ENCODE results near the gene ATXN7L1.

DNA sequence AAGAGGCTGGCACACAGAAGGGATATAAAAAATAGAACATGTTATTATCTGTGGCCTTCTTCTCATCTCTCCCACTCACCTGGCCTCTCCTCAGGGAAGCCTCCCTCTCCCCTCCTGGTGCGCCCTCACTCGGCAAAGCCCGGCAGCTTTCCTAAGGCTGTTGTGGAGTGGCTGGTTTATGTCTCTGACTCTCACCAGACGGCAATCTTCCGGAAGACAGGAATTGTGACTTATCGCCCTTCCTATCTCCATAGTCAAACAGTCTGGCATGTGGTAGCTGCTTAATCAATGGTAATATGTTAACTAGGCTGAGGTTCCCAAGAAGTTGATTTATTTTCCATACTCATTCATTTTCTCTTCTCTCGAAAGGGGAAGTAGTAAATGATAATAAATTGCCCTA is 78.7 kb downstream of the ATXN7L1 start:
- TF ChIP-seq, protein P1, sequence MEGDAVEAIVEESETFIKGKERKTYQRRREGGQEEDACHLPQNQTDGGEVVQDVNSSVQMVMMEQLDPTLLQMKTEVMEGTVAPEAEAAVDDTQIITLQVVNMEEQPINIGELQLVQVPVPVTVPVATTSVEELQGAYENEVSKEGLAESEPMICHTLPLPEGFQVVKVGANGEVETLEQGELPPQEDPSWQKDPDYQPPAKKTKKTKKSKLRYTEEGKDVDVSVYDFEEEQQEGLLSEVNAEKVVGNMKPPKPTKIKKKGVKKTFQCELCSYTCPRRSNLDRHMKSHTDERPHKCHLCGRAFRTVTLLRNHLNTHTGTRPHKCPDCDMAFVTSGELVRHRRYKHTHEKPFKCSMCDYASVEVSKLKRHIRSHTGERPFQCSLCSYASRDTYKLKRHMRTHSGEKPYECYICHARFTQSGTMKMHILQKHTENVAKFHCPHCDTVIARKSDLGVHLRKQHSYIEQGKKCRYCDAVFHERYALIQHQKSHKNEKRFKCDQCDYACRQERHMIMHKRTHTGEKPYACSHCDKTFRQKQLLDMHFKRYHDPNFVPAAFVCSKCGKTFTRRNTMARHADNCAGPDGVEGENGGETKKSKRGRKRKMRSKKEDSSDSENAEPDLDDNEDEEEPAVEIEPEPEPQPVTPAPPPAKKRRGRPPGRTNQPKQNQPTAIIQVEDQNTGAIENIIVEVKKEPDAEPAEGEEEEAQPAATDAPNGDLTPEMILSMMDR (conservative IDR thresholded peaks at IDR 0.05; ENCODE audit: low read depth, low read length), result no peak
- no peak for TF ChIP-seq EZH2 (IDR thresholded peaks at IDR 0.05; ENCODE audit: borderline replicate concordance, low read depth, low read length, poor library complexity, severe bottlenecking)
